CD4-positive, alpha-beta memory T cell (primary cell): ENCODE data around the gene HECTD3. TPM values are rescaled to one million over a fixed set of nuclear protein-coding genes. Genes with fewer than 3 reads are reported as not detected.

ENCODE experiments used
- CTCF ChIA-PET: fragments of 350-600 bp; sonication (Branson Sonifier 250); formaldehyde crosslinking; loops from one replicate; lab custom pipeline; 2021; ENCODE audit warnings: inconsistent platforms; ENCODE audit not compliant: partially characterized antibody; lab: Charles Lee
- POLR2A ChIA-PET: fragments of 350-600 bp; sonication (Branson Sonifier 250); formaldehyde crosslinking; loops from one replicate; lab custom pipeline; 2021; ENCODE audit not compliant: partially characterized antibody; lab: Charles Lee
- DNase-seq, 5 donors: peaks; one replicate each; pipeline versions ENCODE4 v3.0.0 to v3.0.0-alpha.2; 2020 to 2022; ENCODE audit warnings: mixed read lengths in 1 of 5
- H3K27ac ChIP-seq: one replicate; pipeline ENCODE4 v1.7.0; 2013; ENCODE audit warnings: low read depth, low read length
- H3K27me3 ChIP-seq: 2 replicates; pipeline ENCODE4 v1.7.0; 2013; ENCODE audit warnings: mild to moderate bottlenecking, low read length, moderate library complexity; ENCODE audit not compliant: insufficient read depth
- H3K36me3 ChIP-seq: 2 replicates; pipeline ENCODE4 v1.7.0; 2013; ENCODE audit warnings: mild to moderate bottlenecking, low read length, moderate library complexity; ENCODE audit not compliant: insufficient read depth
- H3K4me1 ChIP-seq: 2 replicates; pipeline ENCODE4 v1.7.0; 2013; ENCODE audit warnings: mild to moderate bottlenecking, low read length, moderate library complexity; ENCODE audit not compliant: insufficient read depth
- H3K4me3 ChIP-seq, 2 donors: one replicate each; pipeline ENCODE4 v1.7.0; 2013; ENCODE audit warnings: low read length in 2 of 2, mild to moderate bottlenecking in 1 of 2
- H3K9me3 ChIP-seq, 2 donors: one replicate each; pipeline ENCODE4 v1.7.0; 2013; ENCODE audit warnings: low read length in 2 of 2, control low read depth in 1 of 2; ENCODE audit not compliant: control insufficient read depth in 1 of 2
- H3K27ac Mint-ChIP-seq, 7 donors: one replicate each; pipeline ENCODE4 v1.8.0; 2020 to 2021; ENCODE audit warnings: mixed read lengths in 7 of 7, mild to moderate bottlenecking in 6 of 7, inconsistent platforms in 3 of 7, moderate library complexity in 3 of 7
- H3K27me3 Mint-ChIP-seq, 2 donors: one replicate each; pipeline ENCODE4 v1.8.0; 2020 to 2021; ENCODE audit warnings: mixed read lengths in 2 of 2
- H3K36me3 Mint-ChIP-seq, 2 donors: one replicate each; pipeline ENCODE4 v1.8.0; 2020 to 2021; ENCODE audit warnings: mixed read lengths in 2 of 2, inconsistent platforms in 1 of 2, mild to moderate bottlenecking in 1 of 2
- H3K4me1 Mint-ChIP-seq, 4 donors: one replicate each; pipeline ENCODE4 v1.8.0; 2020 to 2021; ENCODE audit warnings: mixed read lengths in 4 of 4, mild to moderate bottlenecking in 1 of 4
- H3K4me3 Mint-ChIP-seq, 8 donors: one replicate each; pipeline ENCODE4 v1.8.0; 2020 to 2021; ENCODE audit warnings: mixed read lengths in 8 of 8, mild to moderate bottlenecking in 7 of 8, moderate library complexity in 6 of 8, inconsistent platforms in 3 of 8
- H3K9me3 Mint-ChIP-seq, 8 donors: one replicate each; pipeline ENCODE4 v1.8.0; 2020 to 2021; ENCODE audit warnings: mixed read lengths in 8 of 8, mild to moderate bottlenecking in 5 of 8, inconsistent platforms in 3 of 8, moderate library complexity in 1 of 8
- intact Hi-C: fragments of 100-400 bp; cut with micrococcal nuclease; formaldehyde crosslinking; loops from one replicate; pipeline ENCODE4 v1.15.1; 2023
- polyA plus RNA-seq, 2 donors: library from polyadenylated mRNA; unstranded; fragments of 300-500 nt; fragmentation: Illumina TruSeq; gene quantifications; one replicate each; pipeline ENCODE4 v1.2.3, GENCODE V29; 2021
- total RNA-seq, 2 experiments: library from RNA; stranded (reverse); gene quantifications; one replicate each; pipeline ENCODE4 v1.2.3, GENCODE V29; 2021

Gene HECTD3
- total and polyA plus RNA-seq, 4 experiments from 2014 or later = 15.6 to 61.3 (median 44.0) TPM

- H3K4me1 Mint-ChIP-seq = no peaks in the 10 kb centered on the region
- intact Hi-C loops = no loop called here
- no peak overlapping the region for H3K4me3 Mint-ChIP-seq
Observed at GRCh38 chr1:45043094-45043493, 32.0 kb upstream of the HECTD3 start.

GRCh38 chr1:45040297-45040696 lies 29.2 kb upstream of the HECTD3 start:
- H3K27ac Mint-ChIP-seq = no peak overlapping the region
- Histone ChIP-seq H3K9me3 (no peaks in the 10 kb centered on the region), H3K27ac (no peak overlapping the region), H3K4me3 (no peak overlapping the region), H3K4me1 (no peaks in the 10 kb centered on the region), H3K36me3 (no peaks in the 10 kb centered on the region), H3K27me3 (no peaks in the 10 kb centered on the region)
- peaks cover 22 to 33% of the 10 kb centered on the region in 2 donors for H3K36me3 Mint-ChIP-seq
- no peaks in the 10 kb centered on the region for H3K9me3 Mint-ChIP-seq
- no peak overlapping the region for H3K4me3 Mint-ChIP-seq
- intact Hi-C loops = no loop called here
- H3K27me3 Mint-ChIP-seq = no peaks in the 10 kb centered on the region
- ChIA-PET CTCF (no interaction called here), POLR2A (no interaction called here)
- DNase-seq = no peak
- no peaks in the 10 kb centered on the region for H3K4me1 Mint-ChIP-seq

More at GRCh38 chr1:45043094-45043493, 32.0 kb upstream of the HECTD3 start:
- no peak for DNase-seq
- Histone ChIP-seq H3K27ac (no peak overlapping the region), H3K9me3 (no peaks in the 10 kb centered on the region), H3K4me3 (no peak overlapping the region), H3K4me1 (no peaks in the 10 kb centered on the region), H3K36me3 (no peaks in the 10 kb centered on the region), H3K27me3 (no peaks in the 10 kb centered on the region)
- ChIA-PET CTCF (interaction anchor here (0.8 kb wide), 1 partner anchor 9 kb away, joined by 3 read pairs; no protein-coding TSS in a partner anchor), POLR2A (no interaction called here)
- Mint-ChIP-seq H3K27me3 (no peaks in the 10 kb centered on the region), H3K36me3 (peaks cover 16 to 23% of the 10 kb centered on the region in 2 donors), H3K9me3 (no peaks in the 10 kb centered on the region), H3K27ac (no peak overlapping the region)

- no peak overlapping the region for H3K4me3 Mint-ChIP-seq
- CTCF ChIA-PET = no interaction called here
- H3K4me1 ChIP-seq = no peaks in the 10 kb centered on the region
- H3K27me3 Mint-ChIP-seq = no peaks in the 10 kb centered on the region
- H3K36me3 ChIP-seq = no peaks in the 10 kb centered on the region
- intact Hi-C loops = no loop called here
- H3K4me3 ChIP-seq = no peak overlapping the region
- no peak for DNase-seq
- no peaks in the 10 kb centered on the region for H3K9me3 Mint-ChIP-seq
- H3K27me3 ChIP-seq = no peaks in the 10 kb centered on the region
- H3K27ac Mint-ChIP-seq = no peak overlapping the region
- H3K9me3 ChIP-seq = no peaks in the 10 kb centered on the region
- H3K36me3 Mint-ChIP-seq = peaks cover 28 to 35% of the 10 kb centered on the region in 2 donors
- no peak overlapping the region for H3K27ac ChIP-seq
- POLR2A ChIA-PET = no interaction called here
- no peaks in the 10 kb centered on the region for H3K4me1 Mint-ChIP-seq
Observed at GRCh38 chr1:45038661-45039364, 27.7 kb upstream of the HECTD3 start.

GRCh38 chr1:45038240-45038639 lies 27.1 kb upstream of the HECTD3 start:
- Histone ChIP-seq H3K27me3 (no peaks in the 10 kb centered on the region), H3K36me3 (no peaks in the 10 kb centered on the region), H3K4me3 (no peak overlapping the region), H3K27ac (no peak overlapping the region), H3K9me3 (no peaks in the 10 kb centered on the region), H3K4me1 (no peaks in the 10 kb centered on the region)
- no peaks in the 10 kb centered on the region for H3K27me3 Mint-ChIP-seq
- POLR2A ChIA-PET = no interaction called here
- no peak for DNase-seq
- H3K9me3 Mint-ChIP-seq = no peaks in the 10 kb centered on the region
- peaks cover 27 to 32% of the 10 kb centered on the region in 2 donors for H3K36me3 Mint-ChIP-seq
- H3K27ac Mint-ChIP-seq = peak overlapping the region in 2 of 7 donors; percentile 39 to 59
- CTCF ChIA-PET = no interaction called here
- no peak overlapping the region for H3K4me3 Mint-ChIP-seq
- H3K4me1 Mint-ChIP-seq = no peaks in the 10 kb centered on the region
- intact Hi-C loops = no loop called here

GRCh38 chr1:45037456-45037855 lies 26.3 kb upstream of the HECTD3 start:
- no peak overlapping the region for H3K27ac ChIP-seq
- POLR2A ChIA-PET = no interaction called here

GRCh38 chr1:45035631-45036301 lies 24.6 kb upstream of the HECTD3 start:
- Histone ChIP-seq H3K9me3 (no peaks in the 10 kb centered on the region), H3K27ac (no peak overlapping the region), H3K36me3 (no peaks in the 10 kb centered on the region), H3K4me3 (no peak overlapping the region), H3K27me3 (no peaks in the 10 kb centered on the region), H3K4me1 (no peaks in the 10 kb centered on the region)
- DNase-seq = no peak
- no peaks in the 10 kb centered on the region for H3K9me3 Mint-ChIP-seq
- ChIA-PET CTCF (interaction anchor here (0.9 to 1.5 kb wide), 2 partner anchors 17 to 20 kb away, joined by 3 to 4 read pairs; no protein-coding TSS in a partner anchor), POLR2A (no interaction called here)
- no peaks in the 10 kb centered on the region for H3K27me3 Mint-ChIP-seq
- no peak overlapping the region for H3K27ac Mint-ChIP-seq
- peaks cover 17% of the 10 kb centered on the region in 2 donors for H3K36me3 Mint-ChIP-seq
- intact Hi-C loops = no loop called here
- no peaks in the 10 kb centered on the region for H3K4me1 Mint-ChIP-seq
- H3K4me3 Mint-ChIP-seq = no peak overlapping the region

More at GRCh38 chr1:45037456-45037855, 26.3 kb upstream of the HECTD3 start:
- CTCF ChIA-PET = no interaction called here
- intact Hi-C loops = no loop called here
- Mint-ChIP-seq H3K27me3 (no peaks in the 10 kb centered on the region), H3K9me3 (no peaks in the 10 kb centered on the region), H3K27ac (no peak overlapping the region), H3K4me3 (no peak overlapping the region), H3K4me1 (no peaks in the 10 kb centered on the region), H3K36me3 (peaks cover 24 to 27% of the 10 kb centered on the region in 2 donors)
- Histone ChIP-seq H3K9me3 (no peaks in the 10 kb centered on the region), H3K4me1 (no peaks in the 10 kb centered on the region), H3K4me3 (no peak overlapping the region), H3K36me3 (no peaks in the 10 kb centered on the region), H3K27me3 (no peaks in the 10 kb centered on the region)
- no peak for DNase-seq

- no peak overlapping the region for H3K4me3 ChIP-seq
- Mint-ChIP-seq H3K4me1 (no peaks in the 10 kb centered on the region), H3K27ac (no peak overlapping the region), H3K9me3 (no peaks in the 10 kb centered on the region), H3K36me3 (peaks cover 17 to 20% of the 10 kb centered on the region in 2 donors), H3K27me3 (no peaks in the 10 kb centered on the region), H3K4me3 (no peak overlapping the region)
- H3K27me3 ChIP-seq = no peaks in the 10 kb centered on the region
- intact Hi-C loops = no loop called here
- H3K36me3 ChIP-seq = no peaks in the 10 kb centered on the region
- no peaks in the 10 kb centered on the region for H3K9me3 ChIP-seq
- ChIA-PET POLR2A (no interaction called here), CTCF (interaction anchor here (0.9 to 1.3 kb wide), 3 partner anchors 10 to 265 kb away, joined by 3 read pairs; no protein-coding TSS in a partner anchor)
- no peak for DNase-seq
- no peak overlapping the region for H3K27ac ChIP-seq
- no peaks in the 10 kb centered on the region for H3K4me1 ChIP-seq
Observed at GRCh38 chr1:45033356-45033755, 22.2 kb upstream of the HECTD3 start.
